K562 (cell line): ENCODE measurements around the gene PYGL. TPM values are rescaled to one million over a fixed set of nuclear protein-coding genes. Genes with fewer than 3 reads are reported as not detected.
A peak's percentile ranks its signal among the peaks of the same experiment; 100 is the strongest.

Source experiments
- ARID1B ChIP-seq: fragments of 450-650 bp; IDR thresholded peaks from 2 replicates; pipeline ENCODE4 v1.6.1; 2016; ENCODE audit warnings: antibody characterized with exemption, mild to moderate bottlenecking, inconsistent platforms
- GATA2 ChIP-seq: sonication (generic); formaldehyde crosslinking; IDR thresholded peaks from 2 replicates; pipeline ENCODE4 v1.4.0; 2020; ENCODE audit warnings: mild to moderate bottlenecking, missing genetic modification reagents
- LEF1 ChIP-seq: fragments of 450-650 bp; IDR thresholded peaks from 2 replicates; pipeline ENCODE4 v1.6.1; 2016; ENCODE audit warnings: mild to moderate bottlenecking
- NCOR1 ChIP-seq: fragments of 450-650 bp; IDR thresholded peaks from 2 replicates; pipeline ENCODE4 v1.6.1; 2016; ENCODE audit warnings: mild to moderate bottlenecking, moderate library complexity
- NR2C2 ChIP-seq, 2 experiments: fragments of 200-800 bp in 1 of 2; sonication (Bioruptor generic) in 1 of 2; sonication (generic) in 1 of 2; formaldehyde crosslinking in 1 of 2; IDR thresholded peaks; 2 replicates each; pipeline versions ENCODE4 v1.6.1 to v1.8.0; 2016 to 2022; ENCODE audit warnings: mild to moderate bottlenecking in 1 of 2, missing compliant biosample characterization in 1 of 2, missing genetic modification characterization in 1 of 2, missing genetic modification reagents in 1 of 2
- RCOR1 ChIP-seq, 2 experiments: IDR thresholded peaks; 2 replicates each; pipeline ENCODE4 v1.6.1; 2012; ENCODE audit warnings: low read depth in 2 of 2, low read length in 2 of 2, borderline replicate concordance in 1 of 2, improper control_type of control experiment in 1 of 2
- XRCC5 ChIP-seq: fragments of 200-400 bp; formaldehyde crosslinking; IDR thresholded peaks from 2 replicates; pipeline ENCODE4 v1.6.1; 2017; ENCODE audit warnings: low read depth, mild to moderate bottlenecking, low read length
- polyA plus RNA-seq, 8 experiments: library from polyadenylated mRNA; depleted of rRNA in 4 of 8; stranded (reverse) in 5 of 8; unstranded in 3 of 8; fragments of >200 nt; fragmentation: Nextera tagmentation in 2 of 8; fragmentation: Illumina TruSeq in 1 of 8; extraction: Ambion mirVana in 2 of 8; extraction: Trizol in 1 of 8; gene quantifications; 2 replicates each; pipeline versions ENCODE4 v1.2.1 to v1.2.3, GENCODE V29; 2011 to 2014; ENCODE audit warnings: inconsistent platforms in 1 of 8, missing spikeins in 1 of 8
- total RNA-seq, 7 experiments: library from RNA; depleted of rRNA in 6 of 7; stranded (reverse); fragments of >200 nt in 6 of 7; fragmentation: Illumina TruSeq in 2 of 7; extraction: Trizol in 2 of 7; gene quantifications; 2 replicates each; pipeline versions ENCODE4 v1.2.1 to v1.2.3, GENCODE V29; 2011 to 2021; ENCODE audit warnings: low replicate concordance in 1 of 7
- TF ChIP-seq, protein P1 (sequence below), 2 experiments: fragments of 450-650 bp; conservative IDR thresholded peaks; 2 replicates each; pipeline ENCODE4 v1.6.1; 2017; ENCODE audit warnings: mild to moderate bottlenecking in 2 of 2, moderate library complexity in 2 of 2
- TF ChIP-seq, protein P2 (sequence below): fragments of 250-450 bp; sonication (Bioruptor Pico); IDR thresholded peaks from 2 replicates; pipeline ENCODE4 v1.4.0; 2020; ENCODE audit warnings: mild to moderate bottlenecking
- TF ChIP-seq, protein P3 (sequence below): fragments of 250-450 bp; sonication (Bioruptor Pico); IDR thresholded peaks from 2 replicates; pipeline ENCODE4 v1.4.0; 2020; ENCODE audit warnings: mild to moderate bottlenecking, moderate library complexity
- TF ChIP-seq, protein P4 (sequence below), 2 experiments: fragments of 450-650 bp; IDR thresholded peaks; 2 replicates each; pipeline ENCODE4 v1.6.1; 2016; ENCODE audit warnings: mild to moderate bottlenecking in 2 of 2, borderline replicate concordance in 1 of 2, low read depth in 1 of 2, moderate library complexity in 1 of 2

Gene PYGL
- total and polyA plus RNA-seq, 9 of the 15 experiments (the other 6 are each of a cell fraction or from before 2014, with no cell fraction given) = 3.5 to 17.9 (median 13.1) TPM

DNA sequence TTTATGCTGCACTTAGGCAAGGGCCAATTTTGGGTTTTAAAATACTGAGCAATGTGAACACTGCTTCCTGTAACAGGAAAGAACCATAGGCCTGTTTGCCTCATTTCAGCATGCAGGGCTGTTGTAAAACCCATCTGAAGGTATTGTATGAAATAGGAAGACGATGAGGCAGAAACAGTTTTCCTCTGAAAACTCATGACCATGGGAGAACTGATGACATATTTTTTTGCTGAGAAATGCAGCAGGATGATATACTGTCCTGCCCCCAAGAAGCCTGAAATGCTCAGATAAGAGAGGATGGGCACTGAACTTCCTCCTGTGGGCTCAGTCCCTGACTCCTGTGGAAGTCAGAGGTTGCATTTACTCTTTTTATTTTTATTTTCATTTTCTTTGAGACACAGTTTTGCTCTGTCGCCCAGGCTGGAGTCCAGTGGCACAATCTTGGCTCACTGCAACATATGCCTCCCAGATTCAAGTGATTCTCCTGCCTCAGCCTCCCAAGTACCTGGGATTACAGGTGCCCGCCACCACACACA, 17.4 kb downstream of the PYGL start (continued):
- TF ChIP-seq, protein P1, sequence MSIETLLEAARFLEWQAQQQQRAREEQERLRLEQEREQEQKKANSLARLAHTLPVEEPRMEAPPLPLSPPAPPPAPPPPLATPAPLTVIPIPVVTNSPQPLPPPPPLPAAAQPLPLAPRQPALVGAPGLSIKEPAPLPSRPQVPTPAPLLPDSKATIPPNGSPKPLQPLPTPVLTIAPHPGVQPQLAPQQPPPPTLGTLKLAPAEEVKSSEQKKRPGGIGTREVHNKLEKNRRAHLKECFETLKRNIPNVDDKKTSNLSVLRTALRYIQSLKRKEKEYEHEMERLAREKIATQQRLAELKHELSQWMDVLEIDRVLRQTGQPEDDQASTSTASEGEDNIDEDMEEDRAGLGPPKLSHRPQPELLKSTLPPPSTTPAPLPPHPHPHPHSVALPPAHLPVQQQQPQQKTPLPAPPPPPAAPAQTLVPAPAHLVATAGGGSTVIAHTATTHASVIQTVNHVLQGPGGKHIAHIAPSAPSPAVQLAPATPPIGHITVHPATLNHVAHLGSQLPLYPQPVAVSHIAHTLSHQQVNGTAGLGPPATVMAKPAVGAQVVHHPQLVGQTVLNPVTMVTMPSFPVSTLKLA (conservative IDR thresholded peaks at IDR 0.05) = no peak
- peak; percentile 70; the same call in 1 of the 2 replicates for TF ChIP-seq LEF1
- TF ChIP-seq NR2C2 (CRISPR knock-in tag; IDR thresholded peaks at IDR 0.05) = no peak
- TF ChIP-seq NR2C2 (tag; IDR thresholded peaks at IDR 0.05) = peak; percentile 62
- TF ChIP-seq XRCC5 = no peak
- TF ChIP-seq, protein P2, sequence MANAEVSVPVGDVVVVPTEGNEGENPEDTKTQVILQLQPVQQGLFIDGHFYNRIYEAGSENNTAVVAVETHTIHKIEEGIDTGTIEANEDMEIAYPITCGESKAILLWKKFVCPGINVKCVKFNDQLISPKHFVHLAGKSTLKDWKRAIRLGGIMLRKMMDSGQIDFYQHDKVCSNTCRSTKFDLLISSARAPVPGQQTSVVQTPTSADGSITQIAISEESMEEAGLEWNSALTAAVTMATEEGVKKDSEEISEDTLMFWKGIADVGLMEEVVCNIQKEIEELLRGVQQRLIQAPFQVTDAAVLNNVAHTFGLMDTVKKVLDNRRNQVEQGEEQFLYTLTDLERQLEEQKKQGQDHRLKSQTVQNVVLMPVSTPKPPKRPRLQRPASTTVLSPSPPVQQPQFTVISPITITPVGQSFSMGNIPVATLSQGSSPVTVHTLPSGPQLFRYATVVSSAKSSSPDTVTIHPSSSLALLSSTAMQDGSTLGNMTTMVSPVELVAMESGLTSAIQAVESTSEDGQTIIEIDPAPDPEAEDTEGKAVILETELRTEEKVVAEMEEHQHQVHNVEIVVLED = no peak
- TF ChIP-seq RCOR1 (IDR thresholded peaks at IDR 0.05; ENCODE audit: borderline replicate concordance in 1 of 2, low read depth in 2 of 2, low read length in 2 of 2) = peak in 1 of 2 experiments; percentile 76; a peak in 2 of 4 replicates
- TF ChIP-seq, protein P3, sequence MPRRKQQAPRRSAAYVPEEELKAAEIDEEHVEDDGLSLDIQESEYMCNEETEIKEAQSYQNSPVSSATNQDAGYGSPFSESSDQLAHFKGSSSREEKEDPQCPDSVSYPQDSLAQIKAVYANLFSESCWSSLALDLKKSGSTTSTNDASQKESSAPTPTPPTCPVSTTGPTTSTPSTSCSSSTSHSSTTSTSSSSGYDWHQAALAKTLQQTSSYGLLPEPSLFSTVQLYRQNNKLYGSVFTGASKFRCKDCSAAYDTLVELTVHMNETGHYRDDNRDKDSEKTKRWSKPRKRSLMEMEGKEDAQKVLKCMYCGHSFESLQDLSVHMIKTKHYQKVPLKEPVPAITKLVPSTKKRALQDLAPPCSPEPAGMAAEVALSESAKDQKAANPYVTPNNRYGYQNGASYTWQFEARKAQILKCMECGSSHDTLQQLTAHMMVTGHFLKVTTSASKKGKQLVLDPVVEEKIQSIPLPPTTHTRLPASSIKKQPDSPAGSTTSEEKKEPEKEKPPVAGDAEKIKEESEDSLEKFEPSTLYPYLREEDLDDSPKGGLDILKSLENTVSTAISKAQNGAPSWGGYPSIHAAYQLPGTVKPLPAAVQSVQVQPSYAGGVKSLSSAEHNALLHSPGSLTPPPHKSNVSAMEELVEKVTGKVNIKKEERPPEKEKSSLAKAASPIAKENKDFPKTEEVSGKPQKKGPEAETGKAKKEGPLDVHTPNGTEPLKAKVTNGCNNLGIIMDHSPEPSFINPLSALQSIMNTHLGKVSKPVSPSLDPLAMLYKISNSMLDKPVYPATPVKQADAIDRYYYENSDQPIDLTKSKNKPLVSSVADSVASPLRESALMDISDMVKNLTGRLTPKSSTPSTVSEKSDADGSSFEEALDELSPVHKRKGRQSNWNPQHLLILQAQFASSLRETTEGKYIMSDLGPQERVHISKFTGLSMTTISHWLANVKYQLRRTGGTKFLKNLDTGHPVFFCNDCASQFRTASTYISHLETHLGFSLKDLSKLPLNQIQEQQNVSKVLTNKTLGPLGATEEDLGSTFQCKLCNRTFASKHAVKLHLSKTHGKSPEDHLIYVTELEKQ = no peak
- peak; percentile 44; the same call in 1 of the 2 replicates for TF ChIP-seq GATA2
- peak; percentile 71 for TF ChIP-seq NCOR1
- TF ChIP-seq ARID1B = peak; percentile 95
- TF ChIP-seq, protein P4, sequence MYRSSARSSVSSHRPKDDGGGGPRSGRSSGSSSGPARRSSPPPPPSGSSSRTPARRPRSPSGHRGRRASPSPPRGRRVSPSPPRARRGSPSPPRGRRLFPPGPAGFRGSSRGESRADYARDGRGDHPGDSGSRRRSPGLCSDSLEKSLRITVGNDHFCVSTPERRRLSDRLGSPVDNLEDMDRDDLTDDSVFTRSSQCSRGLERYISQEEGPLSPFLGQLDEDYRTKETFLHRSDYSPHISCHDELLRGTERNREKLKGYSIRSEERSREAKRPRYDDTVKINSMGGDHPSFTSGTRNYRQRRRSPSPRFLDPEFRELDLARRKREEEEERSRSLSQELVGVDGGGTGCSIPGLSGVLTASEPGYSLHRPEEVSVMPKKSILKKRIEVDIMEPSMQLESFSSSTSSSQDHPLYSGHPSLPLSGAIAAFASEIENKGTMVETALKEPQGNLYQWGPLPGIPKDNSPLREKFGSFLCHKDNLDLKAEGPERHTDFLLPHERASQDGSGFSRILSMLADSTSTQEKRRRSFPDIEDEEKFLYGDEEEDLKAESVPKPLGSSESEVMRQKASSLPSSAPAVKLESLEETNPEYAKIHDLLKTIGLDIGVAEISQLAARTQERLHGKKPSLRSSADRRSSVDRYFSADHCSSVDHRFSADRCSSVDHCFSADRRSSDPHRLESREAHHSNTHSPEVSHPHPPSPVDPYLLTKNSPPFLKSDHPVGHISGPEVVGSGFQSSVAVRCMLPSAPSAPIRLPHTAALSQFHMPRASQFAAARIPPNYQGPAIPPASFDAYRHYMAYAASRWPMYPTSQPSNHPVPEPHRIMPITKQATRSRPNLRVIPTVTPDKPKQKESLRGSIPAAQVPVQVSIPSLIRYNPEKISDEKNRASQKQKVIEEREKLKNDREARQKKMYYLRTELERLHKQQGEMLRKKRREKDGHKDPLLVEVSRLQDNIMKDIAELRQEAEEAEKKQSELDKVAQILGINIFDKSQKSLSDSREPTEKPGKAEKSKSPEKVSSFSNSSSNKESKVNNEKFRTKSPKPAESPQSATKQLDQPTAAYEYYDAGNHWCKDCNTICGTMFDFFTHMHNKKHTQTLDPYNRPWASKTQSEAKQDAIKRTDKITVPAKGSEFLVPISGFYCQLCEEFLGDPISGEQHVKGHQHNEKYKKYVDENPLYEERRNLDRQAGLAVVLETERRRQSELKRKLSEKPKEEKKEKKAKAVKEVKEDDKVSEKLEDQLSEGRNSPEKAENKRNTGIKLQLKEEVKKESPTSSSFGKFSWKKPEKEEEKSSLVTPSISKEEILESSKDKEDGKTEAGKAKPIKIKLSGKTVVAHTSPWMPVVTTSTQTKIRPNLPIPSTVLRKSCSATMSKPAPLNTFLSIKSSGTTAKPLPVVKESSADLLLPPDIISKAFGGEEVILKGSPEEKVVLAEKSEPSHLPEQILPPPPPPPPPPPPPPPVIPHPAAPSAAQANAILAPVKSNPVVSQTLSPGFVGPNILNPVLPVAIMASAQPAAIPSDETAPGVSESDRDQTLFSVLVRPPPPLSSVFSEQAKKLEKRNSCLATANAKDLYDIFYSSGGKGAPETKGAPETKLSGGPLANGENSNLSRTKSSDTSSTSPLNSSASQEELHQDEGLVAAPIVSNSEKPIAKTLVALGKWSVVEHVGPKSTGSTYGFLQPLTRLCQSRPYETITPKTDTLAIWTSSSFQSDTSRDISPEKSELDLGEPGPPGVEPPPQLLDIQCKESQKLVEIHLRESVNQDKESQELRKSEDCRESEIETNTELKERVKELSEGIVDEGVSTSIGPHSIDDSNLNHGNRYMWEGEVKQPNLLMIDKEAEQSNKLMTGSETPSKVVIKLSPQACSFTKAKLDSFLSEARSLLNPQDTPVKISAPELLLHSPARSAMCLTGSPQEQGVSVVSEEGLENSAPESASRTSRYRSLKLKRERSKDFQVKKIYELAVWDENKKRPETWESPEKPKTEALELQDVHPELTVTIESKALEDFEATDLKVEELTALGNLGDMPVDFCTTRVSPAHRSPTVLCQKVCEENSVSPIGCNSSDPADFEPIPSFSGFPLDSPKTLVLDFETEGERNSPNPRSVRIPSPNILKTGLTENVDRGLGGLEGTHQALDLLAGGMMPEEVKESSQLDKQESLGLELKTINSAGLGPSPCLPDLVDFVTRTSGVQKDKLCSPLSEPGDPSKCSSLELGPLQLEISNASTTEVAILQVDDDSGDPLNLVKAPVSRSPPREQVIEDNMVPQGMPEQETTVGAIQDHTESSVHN (IDR thresholded peaks at IDR 0.05; ENCODE audit: borderline replicate concordance in 1 of 2, low read depth in 1 of 2) = no peak
